ENCODE measurements around the gene LRRC75A.
"Not testable (repeated sequence)": the region's sequence is repeated elsewhere in the genome, so short reads cannot be mapped to it uniquely, and the experiment has no call there.

Gene LRRC75A

GRCh38 chr17:16455997-16456741 lies 35.8 kb downstream of the LRRC75A start:
- DNase-seq (ENCODE audit: low read depth in 2 of 3, low spot score in 1 of 3), result no peak

DNA sequence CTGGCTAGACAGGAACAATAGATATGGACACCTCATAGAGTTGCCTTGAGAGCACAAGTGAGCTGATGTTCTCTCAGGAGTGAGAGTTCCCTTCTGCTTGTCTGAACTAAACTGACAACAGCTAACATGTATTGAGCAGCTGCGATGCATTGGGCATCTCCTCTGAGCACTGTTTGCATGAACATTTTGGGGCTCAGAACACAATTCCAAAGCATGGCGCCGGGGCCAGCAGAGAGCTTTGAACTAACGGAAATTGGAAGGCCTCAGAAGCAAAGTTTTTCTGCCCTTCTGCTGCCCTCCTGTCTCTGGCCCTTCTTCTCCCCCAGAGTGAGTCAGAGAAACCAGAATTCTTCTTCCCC lies 38.5 kb downstream of the LRRC75A start:
- no peak for DNase-seq (ENCODE audit: low read depth in 2 of 3, low spot score in 1 of 3)

DNA sequence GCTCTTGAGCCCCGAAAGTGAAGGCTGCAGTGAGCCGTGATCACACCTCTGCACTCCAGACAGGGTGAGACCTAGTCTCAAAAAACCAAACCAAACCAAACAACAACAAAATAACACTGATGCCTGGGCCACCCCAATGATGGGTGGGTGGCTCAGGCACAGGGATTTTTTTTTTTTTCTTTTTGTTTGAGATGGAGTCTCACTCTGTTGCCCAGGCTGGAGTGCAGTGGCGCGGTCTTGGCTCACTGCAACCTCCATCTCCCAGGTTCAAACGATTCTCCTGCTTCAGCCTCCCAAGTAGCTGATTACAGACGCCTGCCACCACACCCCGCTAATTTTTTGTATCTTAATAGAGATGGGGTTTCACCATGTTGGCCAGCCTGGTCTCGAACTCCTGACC lies 39.7 kb downstream of the LRRC75A start:
- not testable (repeated sequence) for DNase-seq (ENCODE audit: low read depth in 2 of 3, low spot score in 1 of 3)

- no peak for DNase-seq (ENCODE audit: low read depth in 2 of 3, low spot score in 1 of 3)
Measured at GRCh38 chr17:16450028-16450427, 42.0 kb downstream of the LRRC75A start.

DNA sequence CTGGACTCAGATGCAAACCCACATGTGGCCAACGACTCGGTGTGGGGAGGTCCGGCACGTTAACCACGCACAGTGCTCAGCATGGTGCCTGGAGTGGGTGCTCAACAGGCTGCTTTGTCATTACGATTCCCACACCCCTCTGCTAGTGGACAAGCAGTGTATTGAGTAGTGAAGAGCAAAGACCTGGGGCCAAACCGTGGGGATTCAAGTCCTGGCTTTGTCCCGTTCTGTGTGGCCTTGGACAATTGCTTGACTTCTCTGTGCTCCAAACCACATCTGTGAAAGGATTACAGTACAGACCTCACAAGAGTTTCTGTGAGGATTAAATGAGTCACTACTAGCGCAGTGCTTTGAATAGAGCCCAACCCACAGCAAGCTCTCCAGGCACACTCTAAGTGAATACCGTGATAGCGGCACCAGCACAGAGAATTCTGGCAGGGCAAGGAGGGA lies 42.8 kb downstream of the LRRC75A start:
- no peak for DNase-seq (ENCODE audit: low read depth in 2 of 3, low spot score in 1 of 3)

GRCh38 chr17:16448490-16448889 lies 43.5 kb downstream of the LRRC75A start:
- no peak for DNase-seq (ENCODE audit: low read depth in 2 of 3, low spot score in 1 of 3)

DNA sequence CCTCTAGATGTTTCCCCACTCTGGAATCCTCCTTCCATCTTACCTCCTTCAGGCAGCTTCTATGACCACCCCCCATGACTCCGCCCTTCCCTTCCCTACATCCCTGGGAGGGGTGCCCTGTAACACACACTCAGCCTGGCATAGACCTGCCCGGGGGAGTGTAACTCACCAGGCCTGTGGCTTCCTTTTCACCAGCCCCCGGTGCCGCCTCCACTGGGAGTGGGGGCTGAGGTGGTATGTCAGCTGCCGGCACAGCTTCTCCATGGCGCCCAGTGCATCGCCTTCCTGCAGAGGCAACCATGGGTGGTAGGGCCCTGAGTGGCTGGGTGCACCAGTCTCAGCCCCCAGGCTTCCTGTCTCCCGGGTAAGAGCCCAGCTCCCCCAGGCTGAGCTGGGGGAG lies 44.3 kb downstream of the LRRC75A start:
- no peak for DNase-seq (ENCODE audit: low read depth in 2 of 3, low spot score in 1 of 3)

- DNase-seq (ENCODE audit: low read depth in 2 of 3, low spot score in 1 of 3), result no peak
Measured at GRCh38 chr17:16446338-16446983, 45.5 kb downstream of the LRRC75A start.

DNA sequence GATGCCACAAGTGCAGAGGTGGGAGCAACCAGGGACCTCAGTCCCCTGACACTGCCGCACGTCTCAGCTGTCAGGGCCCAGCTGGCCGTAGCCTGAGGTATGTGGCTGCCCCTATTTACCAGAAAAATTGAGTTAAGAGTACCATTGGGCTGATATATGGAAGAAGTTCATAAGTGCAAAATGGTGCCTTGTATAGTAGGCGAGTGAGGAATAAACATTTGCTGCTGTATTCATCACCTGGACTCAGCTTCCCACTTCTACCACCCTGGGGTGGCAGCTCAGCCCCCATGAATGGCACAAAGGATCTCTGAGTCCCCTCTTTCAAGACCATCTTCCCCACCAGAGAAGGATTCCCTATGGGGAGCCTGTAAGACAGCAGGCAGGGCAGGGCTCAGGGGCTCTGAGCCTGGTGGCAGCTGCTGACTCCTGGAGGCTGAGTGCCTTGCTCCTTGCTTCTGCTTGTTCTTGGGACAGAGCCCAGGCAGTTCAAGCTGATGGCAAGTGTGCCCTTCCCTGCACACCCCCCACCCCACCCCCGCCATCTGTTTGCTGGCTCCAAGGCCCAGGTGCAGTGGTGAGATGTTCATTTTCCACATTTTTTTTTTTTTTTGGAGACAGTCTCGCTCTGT lies 47.6 kb downstream of the LRRC75A start:
- DNase-seq (ENCODE audit: low read depth in 2 of 3, low spot score in 1 of 3), result no peak

DNA sequence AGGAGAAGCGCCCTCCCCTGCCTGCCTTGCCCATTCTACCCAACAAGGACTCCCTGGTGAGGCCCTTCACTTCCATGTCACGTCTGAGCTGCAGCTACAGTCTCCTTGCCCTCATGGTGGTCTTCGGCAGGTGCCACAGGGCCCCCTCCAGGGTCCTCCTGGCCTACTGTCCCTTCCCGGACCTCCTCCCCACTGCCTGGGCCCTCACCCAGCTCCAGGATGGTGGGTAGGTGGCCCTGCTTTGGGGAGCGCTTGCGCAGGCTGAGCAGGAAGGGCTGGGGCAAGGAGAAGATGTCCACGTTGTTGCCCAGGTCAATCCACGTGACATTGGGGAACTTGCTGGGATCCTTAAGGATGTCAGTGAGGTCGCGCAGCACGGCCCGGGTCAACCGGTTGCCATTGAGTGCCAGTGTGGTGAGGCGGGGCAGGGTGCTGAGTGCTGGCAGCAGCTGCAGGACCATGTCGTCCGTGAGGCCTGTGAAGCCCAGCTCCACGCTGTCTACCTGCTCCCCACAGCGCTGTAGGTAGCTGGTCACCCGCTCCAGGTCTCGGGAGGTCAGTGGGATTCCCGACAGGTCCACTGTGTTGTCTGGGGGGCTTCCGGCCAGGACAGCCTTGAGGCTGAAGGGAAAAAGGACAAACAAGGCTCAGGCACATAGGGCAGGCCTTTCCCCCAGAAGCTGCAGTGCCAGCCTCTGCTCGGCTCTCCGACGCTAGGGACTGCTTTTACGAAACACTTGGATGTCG lies 48.3 kb downstream of the LRRC75A start:
- DNase-seq (ENCODE audit: low read depth in 2 of 3, low spot score in 1 of 3), result no peak

DNA sequence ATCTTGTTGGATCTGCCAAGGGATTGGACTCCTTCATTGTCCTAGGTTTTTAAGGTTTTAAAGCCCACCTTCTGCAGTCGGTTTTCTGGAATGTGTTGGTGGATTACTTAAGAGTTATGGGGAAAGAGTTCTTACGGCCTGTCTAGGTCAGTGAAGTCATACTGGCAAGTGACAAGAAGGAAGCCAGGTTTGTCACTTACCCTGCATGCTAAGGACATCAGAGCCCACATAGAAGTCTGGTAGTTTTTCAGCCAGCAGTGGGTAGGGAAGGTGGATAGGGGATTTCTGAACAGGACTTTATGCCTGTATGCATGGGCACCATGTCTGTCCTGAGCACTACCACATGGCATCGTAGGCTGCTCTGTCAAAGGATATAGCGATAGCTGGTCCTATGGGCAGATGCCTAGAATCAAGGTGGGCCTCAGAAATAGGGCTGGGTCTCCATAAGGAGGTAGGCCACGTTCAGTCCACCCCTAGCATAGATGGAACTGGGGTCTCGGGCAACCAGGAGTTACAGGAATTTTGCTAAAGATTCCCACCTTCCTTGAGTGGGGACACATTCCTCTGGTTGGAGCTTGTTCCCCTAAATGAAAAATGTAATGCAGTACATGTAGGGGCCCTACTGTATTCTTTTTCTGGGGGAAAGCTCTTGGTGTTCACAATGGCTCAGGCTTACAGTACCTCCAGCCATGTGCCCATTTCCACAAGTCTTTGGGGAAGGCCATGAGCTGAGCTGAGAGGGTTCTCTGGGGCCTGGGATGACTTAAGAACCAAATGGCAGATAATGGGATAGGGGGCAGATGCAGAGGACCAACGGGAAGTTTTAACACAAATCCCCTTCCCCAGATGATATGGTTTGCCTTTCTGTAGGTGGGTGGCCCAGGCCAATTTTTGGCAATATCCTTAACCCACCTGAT lies 49.1 kb downstream of the LRRC75A start:
- no peak for DNase-seq (ENCODE audit: low read depth in 2 of 3, low spot score in 1 of 3)

DNA sequence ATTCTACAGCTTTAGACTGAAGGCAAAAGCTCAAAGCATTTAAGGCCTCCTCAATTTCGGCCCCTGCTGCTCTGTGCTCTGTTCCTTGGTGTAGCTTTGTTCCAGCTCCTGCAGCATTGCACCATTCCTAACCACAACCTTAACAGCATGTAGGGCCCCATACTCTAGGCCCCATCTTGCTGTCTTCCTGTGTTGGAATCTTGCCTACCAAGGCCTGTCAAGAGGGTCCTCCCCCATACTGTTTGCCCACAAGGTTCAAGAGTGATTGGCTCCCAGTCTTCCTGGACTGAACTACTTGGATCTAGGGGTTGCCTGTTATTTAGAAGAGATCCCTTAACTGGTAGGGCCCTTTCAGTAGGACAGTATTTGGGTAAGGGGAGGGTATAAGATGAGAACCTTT lies 49.9 kb downstream of the LRRC75A start:
- no peak for DNase-seq (ENCODE audit: low read depth in 2 of 3, low spot score in 1 of 3)

- DNase-seq (ENCODE audit: low read depth in 2 of 3, low spot score in 1 of 3), result no peak
Measured at GRCh38 chr17:16440901-16441629, 50.9 kb downstream of the LRRC75A start.

- not testable (repeated sequence) for DNase-seq (ENCODE audit: low read depth in 2 of 3, low spot score in 1 of 3)
Measured at GRCh38 chr17:16440354-16440753, 51.6 kb downstream of the LRRC75A start.

- no peak for DNase-seq (ENCODE audit: low read depth in 2 of 3, low spot score in 1 of 3)
Measured at GRCh38 chr17:16439811-16440351, 52.1 kb downstream of the LRRC75A start.

DNA sequence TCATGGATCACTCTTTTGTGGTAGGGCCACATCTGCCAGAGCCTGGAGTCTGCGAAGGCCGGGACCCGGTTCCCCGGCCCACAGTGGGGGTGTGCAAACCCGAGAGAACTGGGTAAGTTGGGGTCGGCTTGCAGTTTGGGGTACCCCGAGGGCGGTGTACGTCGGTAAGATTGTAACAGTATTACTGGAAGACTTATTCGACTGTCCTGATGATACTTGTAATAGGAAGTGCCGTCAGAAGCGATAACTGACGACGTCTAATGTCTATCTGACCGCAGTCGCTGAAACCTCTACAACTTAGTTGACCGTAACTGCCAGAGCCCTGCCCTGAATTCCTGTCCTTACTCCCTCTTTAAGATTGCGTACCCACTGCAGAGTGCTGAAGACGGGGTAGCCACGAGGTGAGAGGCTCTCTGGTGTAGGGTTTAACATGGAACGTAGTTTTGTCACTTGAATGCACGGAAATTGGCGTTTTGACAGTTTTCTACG lies 52.6 kb downstream of the LRRC75A start:
- no peak for DNase-seq (ENCODE audit: low read depth in 2 of 3, low spot score in 1 of 3)

GRCh38 chr17:16438557-16439302 lies 53.3 kb downstream of the LRRC75A start:
- DNase-seq (ENCODE audit: low read depth in 2 of 3, low spot score in 1 of 3), result peak; percentile 91 to 97 (median 91)

DNA sequence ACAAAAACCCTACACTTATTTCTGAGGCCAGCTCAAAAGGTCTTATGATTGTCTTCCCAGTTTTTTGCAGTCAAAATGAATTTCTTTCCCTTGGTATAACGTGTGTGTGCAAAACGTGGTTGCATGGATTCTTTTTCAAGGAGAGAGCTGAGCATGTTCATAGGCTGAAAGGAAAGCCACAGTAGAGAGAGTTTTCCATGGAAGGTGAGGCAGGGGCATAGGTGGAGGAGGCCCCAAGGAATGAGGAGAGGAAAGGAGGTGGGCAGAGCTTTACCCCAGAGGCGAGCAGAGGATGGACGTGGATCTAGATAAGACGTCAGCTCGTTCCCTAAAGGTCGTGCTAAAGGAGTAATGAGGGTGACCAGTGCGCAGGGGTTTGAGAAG lies 53.8 kb downstream of the LRRC75A start:
- DNase-seq (ENCODE audit: low read depth in 2 of 3, low spot score in 1 of 3), result no peak

- DNase-seq (ENCODE audit: low read depth in 2 of 3, low spot score in 1 of 3), result no peak
Measured at GRCh38 chr17:16437083-16437482, 54.9 kb downstream of the LRRC75A start.
